HG03460 (cell line): ENCODE data around the gene ITGAE.
"Not testable (repeated sequence)": the region's sequence is repeated elsewhere in the genome, so short reads cannot be mapped to it uniquely, and the experiment has no call there.

ENCODE experiments used
- ATAC-seq: cut with Tn5 transposase; IDR thresholded peaks from one replicate; pipeline ENCODE4 v1.9.1; 2021; ENCODE audit not compliant: unreplicated experiment

Gene ITGAE

GRCh38 chr17:3761918-3762380, 39.0 kb downstream of the ITGAE start:
- no peak for ATAC-seq

- ATAC-seq = no peak
These were observed 39.7 kb downstream of the ITGAE start for GRCh38 chr17:3761036-3761917.

- no peak for ATAC-seq
These were observed 41.3 kb downstream of the ITGAE start for GRCh38 chr17:3759597-3760216.

GRCh38 chr17:3755335-3756030, 45.5 kb downstream of the ITGAE start:
- ATAC-seq = no peak

- ATAC-seq = no peak
These were observed 46.3 kb downstream of the ITGAE start for GRCh38 chr17:3754458-3755334.

- no peak for ATAC-seq
These were observed 46.9 kb downstream of the ITGAE start for GRCh38 chr17:3754066-3754457.

GRCh38 chr17:3753624-3754023, 47.4 kb downstream of the ITGAE start:
- ATAC-seq = no peak

- ATAC-seq = no peak
These were observed 49.2 kb downstream of the ITGAE start for GRCh38 chr17:3751836-3752235.

GRCh38 chr17:3750926-3751325, 50.1 kb downstream of the ITGAE start:
- ATAC-seq = no peak

GRCh38 chr17:3750296-3750695, 50.7 kb downstream of the ITGAE start:
- ATAC-seq = no peak

GRCh38 chr17:3748576-3748975, 52.4 kb downstream of the ITGAE start:
- ATAC-seq = no peak

GRCh38 chr17:3747805-3748204, 53.2 kb downstream of the ITGAE start:
- no peak for ATAC-seq

- ATAC-seq = no peak
These were observed 55.9 kb downstream of the ITGAE start for GRCh38 chr17:3745071-3745470.

- ATAC-seq = no peak
These were observed 57.0 kb downstream of the ITGAE start for GRCh38 chr17:3744014-3744413.

GRCh38 chr17:3740611-3741073, 60.3 kb downstream of the ITGAE start:
- no peak for ATAC-seq

- no peak for ATAC-seq
These were observed 61.4 kb downstream of the ITGAE start for GRCh38 chr17:3739422-3740124.

- no peak for ATAC-seq
These were observed 62.3 kb downstream of the ITGAE start for GRCh38 chr17:3738562-3739295.

- no peak for ATAC-seq
These were observed 65.5 kb downstream of the ITGAE start for GRCh38 chr17:3735515-3735914.

GRCh38 chr17:3734911-3735276, 66.1 kb downstream of the ITGAE start:
- ATAC-seq = not testable (repeated sequence)
